ENCODE measurements around the gene FAM131A.

FAM131A gene

GRCh38 chr3:184320104-184320445 is 17.3 kb upstream of the FAM131A start:
- 93% methylated on average over 4 of the region's 4 CpGs for WGBS
- H3K27me3 ChIP-seq (ENCODE audit: insufficient read depth, low read length): no peaks in the 10 kb centered on the region
- no peak overlapping the region for H3K9ac ChIP-seq (ENCODE audit: low read depth, low read length)
- H3K36me3 ChIP-seq (ENCODE audit: insufficient read depth, low read length): peaks cover 87% of the 10 kb centered on the region
- no peak overlapping the region for H3K27ac ChIP-seq (ENCODE audit: low read depth, low read length)
- H3K4me1 ChIP-seq (ENCODE audit: insufficient read depth, low read length): peaks cover 8% of the 10 kb centered on the region; the same call in 1 of the 2 replicates
- no peak overlapping the region for H3K4me3 ChIP-seq (ENCODE audit: low read length)
- no peaks in the 10 kb centered on the region for H3K9me3 ChIP-seq (ENCODE audit: insufficient read depth, low read depth, low read length)

GRCh38 chr3:184321666-184322065 is 15.7 kb upstream of the FAM131A start:
- 93% methylated on average over 3 of the region's 5 CpGs for WGBS
- H3K27me3 ChIP-seq (ENCODE audit: insufficient read depth, low read length): no peaks in the 10 kb centered on the region
- no peaks in the 10 kb centered on the region for H3K9me3 ChIP-seq (ENCODE audit: insufficient read depth, low read depth, low read length)
- H3K4me3 ChIP-seq (ENCODE audit: low read length): no peak overlapping the region
- H3K36me3 ChIP-seq (ENCODE audit: insufficient read depth, low read length): peaks cover 97% of the 10 kb centered on the region
- H3K27ac ChIP-seq (ENCODE audit: low read depth, low read length): no peak overlapping the region
- no peak overlapping the region for H3K9ac ChIP-seq (ENCODE audit: low read depth, low read length)
- H3K4me1 ChIP-seq (ENCODE audit: insufficient read depth, low read length): peaks cover 3% of the 10 kb centered on the region; the same call in 1 of the 2 replicates

GRCh38 chr3:184322731-184323487 is 14.5 kb upstream of the FAM131A start:
- Histone ChIP-seq H3K27me3 (ENCODE audit: insufficient read depth, low read length) (no peaks in the 10 kb centered on the region), H3K36me3 (ENCODE audit: insufficient read depth, low read length) (peaks cover 97% of the 10 kb centered on the region), H3K4me3 (ENCODE audit: low read length) (no peak overlapping the region), H3K27ac (ENCODE audit: low read depth, low read length) (no peak overlapping the region), H3K9me3 (ENCODE audit: insufficient read depth, low read depth, low read length) (no peaks in the 10 kb centered on the region), H3K9ac (ENCODE audit: low read depth, low read length) (no peak overlapping the region), H3K4me1 (ENCODE audit: insufficient read depth, low read length) (no peaks in the 10 kb centered on the region)
- 96% methylated on average over 20 of the region's 20 CpGs for WGBS

- 96% methylated on average over 8 of the region's 8 CpGs for whole genome bisulfite sequencing
- H3K4me1 ChIP-seq (ENCODE audit: insufficient read depth, low read length): no peaks in the 10 kb centered on the region
- no peak overlapping the region for H3K4me3 ChIP-seq (ENCODE audit: low read length)
- peaks cover 99% of the 10 kb centered on the region for H3K36me3 ChIP-seq (ENCODE audit: insufficient read depth, low read length)
- no peaks in the 10 kb centered on the region for H3K9me3 ChIP-seq (ENCODE audit: insufficient read depth, low read depth, low read length)
- no peak overlapping the region for H3K27ac ChIP-seq (ENCODE audit: low read depth, low read length)
- H3K27me3 ChIP-seq (ENCODE audit: insufficient read depth, low read length): no peaks in the 10 kb centered on the region
- no peak overlapping the region for H3K9ac ChIP-seq (ENCODE audit: low read depth, low read length)
Measured at GRCh38 chr3:184323696-184324095, 13.7 kb upstream of the FAM131A start.

GRCh38 chr3:184325269-184325668 is 12.1 kb upstream of the FAM131A start:
- Histone ChIP-seq H3K9ac (ENCODE audit: low read depth, low read length) (no peak overlapping the region), H3K9me3 (ENCODE audit: insufficient read depth, low read depth, low read length) (no peaks in the 10 kb centered on the region), H3K36me3 (ENCODE audit: insufficient read depth, low read length) (peaks cover 100% of the 10 kb centered on the region), H3K4me3 (ENCODE audit: low read length) (no peak overlapping the region), H3K27ac (ENCODE audit: low read depth, low read length) (no peak overlapping the region), H3K27me3 (ENCODE audit: insufficient read depth, low read length) (no peaks in the 10 kb centered on the region), H3K4me1 (ENCODE audit: insufficient read depth, low read length) (no peaks in the 10 kb centered on the region)
- whole genome bisulfite sequencing: 94% methylated on average over 13 of the region's 13 CpGs

GRCh38 chr3:184325715-184326369 is 11.6 kb upstream of the FAM131A start:
- 99% methylated on average over 5 of the region's 6 CpGs for WGBS
- H3K9ac ChIP-seq (ENCODE audit: low read depth, low read length): no peak overlapping the region
- H3K4me1 ChIP-seq (ENCODE audit: insufficient read depth, low read length): no peaks in the 10 kb centered on the region
- no peaks in the 10 kb centered on the region for H3K27me3 ChIP-seq (ENCODE audit: insufficient read depth, low read length)
- H3K36me3 ChIP-seq (ENCODE audit: insufficient read depth, low read length): peaks cover 98% of the 10 kb centered on the region
- no peak overlapping the region for H3K4me3 ChIP-seq (ENCODE audit: low read length)
- H3K9me3 ChIP-seq (ENCODE audit: insufficient read depth, low read depth, low read length): no peaks in the 10 kb centered on the region
- H3K27ac ChIP-seq (ENCODE audit: low read depth, low read length): no peak overlapping the region

GRCh38 chr3:184327171-184327570 is 10.2 kb upstream of the FAM131A start:
- H3K9me3 ChIP-seq (ENCODE audit: insufficient read depth, low read depth, low read length): no peaks in the 10 kb centered on the region
- 97% methylated on average over 21 of the region's 21 CpGs for WGBS
- H3K9ac ChIP-seq (ENCODE audit: low read depth, low read length): no peak overlapping the region
- no peaks in the 10 kb centered on the region for H3K27me3 ChIP-seq (ENCODE audit: insufficient read depth, low read length)
- H3K36me3 ChIP-seq (ENCODE audit: insufficient read depth, low read length): peaks cover 98% of the 10 kb centered on the region
- H3K27ac ChIP-seq (ENCODE audit: low read depth, low read length): no peak overlapping the region
- no peak overlapping the region for H3K4me3 ChIP-seq (ENCODE audit: low read length)
- no peaks in the 10 kb centered on the region for H3K4me1 ChIP-seq (ENCODE audit: insufficient read depth, low read length)

GRCh38 chr3:184328516-184328915 is 8.9 kb upstream of the FAM131A start:
- Histone ChIP-seq H3K4me1 (ENCODE audit: insufficient read depth, low read length) (no peaks in the 10 kb centered on the region), H3K27me3 (ENCODE audit: insufficient read depth, low read length) (no peaks in the 10 kb centered on the region), H3K9ac (ENCODE audit: low read depth, low read length) (no peak overlapping the region), H3K36me3 (ENCODE audit: insufficient read depth, low read length) (peaks cover 98% of the 10 kb centered on the region), H3K4me3 (ENCODE audit: low read length) (no peak overlapping the region), H3K9me3 (ENCODE audit: insufficient read depth, low read depth, low read length) (no peaks in the 10 kb centered on the region), H3K27ac (ENCODE audit: low read depth, low read length) (no peak overlapping the region)
- 64% methylated on average over 3 of the region's 3 CpGs for WGBS

- Histone ChIP-seq H3K9ac (ENCODE audit: low read depth, low read length) (no peak overlapping the region), H3K27ac (ENCODE audit: low read depth, low read length) (no peak overlapping the region), H3K36me3 (ENCODE audit: insufficient read depth, low read length) (peaks cover 74% of the 10 kb centered on the region), H3K4me3 (ENCODE audit: low read length) (no peak overlapping the region), H3K9me3 (ENCODE audit: insufficient read depth, low read depth, low read length) (no peaks in the 10 kb centered on the region), H3K4me1 (ENCODE audit: insufficient read depth, low read length) (0 out of 2 replicates have a peak, but pooled peaks cover 2% of the 10 kb centered on the region), H3K27me3 (ENCODE audit: insufficient read depth, low read length) (no peaks in the 10 kb centered on the region)
- WGBS: 93% methylated on average over 10 of the region's 10 CpGs
Measured at GRCh38 chr3:184332370-184333090, 4.9 kb upstream of the FAM131A start.

- 92% methylated on average over 6 of the region's 6 CpGs for WGBS
- Histone ChIP-seq H3K9ac (ENCODE audit: low read depth, low read length) (no peak overlapping the region), H3K27ac (ENCODE audit: low read depth, low read length) (no peak overlapping the region), H3K4me3 (ENCODE audit: low read length) (no peak overlapping the region), H3K9me3 (ENCODE audit: insufficient read depth, low read depth, low read length) (no peaks in the 10 kb centered on the region), H3K4me1 (ENCODE audit: insufficient read depth, low read length) (0 out of 2 replicates have a peak, but pooled peaks cover 8% of the 10 kb centered on the region), H3K36me3 (ENCODE audit: insufficient read depth, low read length) (peaks cover 67% of the 10 kb centered on the region), H3K27me3 (ENCODE audit: insufficient read depth, low read length) (no peaks in the 10 kb centered on the region)
Measured at GRCh38 chr3:184333190-184333589, 4.2 kb upstream of the FAM131A start.

- Histone ChIP-seq H3K9ac (ENCODE audit: low read depth, low read length) (no peak overlapping the region), H3K4me1 (ENCODE audit: insufficient read depth, low read length) (0 out of 2 replicates have a peak, but pooled peaks cover 11% of the 10 kb centered on the region), H3K9me3 (ENCODE audit: insufficient read depth, low read depth, low read length) (no peaks in the 10 kb centered on the region), H3K27me3 (ENCODE audit: insufficient read depth, low read length) (no peaks in the 10 kb centered on the region), H3K4me3 (ENCODE audit: low read length) (no peak overlapping the region), H3K27ac (ENCODE audit: low read depth, low read length) (no peak overlapping the region), H3K36me3 (ENCODE audit: insufficient read depth, low read length) (peaks cover 62% of the 10 kb centered on the region)
- WGBS: 88% methylated on average over 3 of the region's 3 CpGs
Measured at GRCh38 chr3:184333700-184334099, 3.7 kb upstream of the FAM131A start.

All from HUES64 (cell line).